H4 (cell line): ENCODE results near the gene SPTBN2. TPM values are rescaled to one million over a fixed set of nuclear protein-coding genes. Genes with fewer than 3 reads are reported as not detected.
A peak's percentile ranks its signal among the peaks of the same experiment; 100 is the strongest.
"Not testable (repeated sequence)": the region's sequence is repeated elsewhere in the genome, so short reads cannot be mapped to it uniquely, and the experiment has no call there.

Experiments
- DNase-seq: peaks from one replicate; pipeline ENCODE4 v3.0.0-alpha.2; 2015; ENCODE audit warnings: low spot score
- total RNA-seq: library from RNA; depleted of rRNA; stranded (reverse); fragments of >200 nt; shearing (Covaris generic); gene quantifications from 2 replicates; pipeline ENCODE4 v1.2.3, GENCODE V29; 2014; rRNA removed

Gene SPTBN2
- total RNA-seq, 1 experiment from 2014 or later, result 12.7 TPM

GRCh38 chr11:66639814-66640340 is 89.1 kb downstream of the SPTBN2 start:
- DNase-seq, result not testable (repeated sequence)

GRCh38 chr11:66639066-66639813 is 89.8 kb downstream of the SPTBN2 start:
- DNase-seq, result peak; percentile 16

DNA sequence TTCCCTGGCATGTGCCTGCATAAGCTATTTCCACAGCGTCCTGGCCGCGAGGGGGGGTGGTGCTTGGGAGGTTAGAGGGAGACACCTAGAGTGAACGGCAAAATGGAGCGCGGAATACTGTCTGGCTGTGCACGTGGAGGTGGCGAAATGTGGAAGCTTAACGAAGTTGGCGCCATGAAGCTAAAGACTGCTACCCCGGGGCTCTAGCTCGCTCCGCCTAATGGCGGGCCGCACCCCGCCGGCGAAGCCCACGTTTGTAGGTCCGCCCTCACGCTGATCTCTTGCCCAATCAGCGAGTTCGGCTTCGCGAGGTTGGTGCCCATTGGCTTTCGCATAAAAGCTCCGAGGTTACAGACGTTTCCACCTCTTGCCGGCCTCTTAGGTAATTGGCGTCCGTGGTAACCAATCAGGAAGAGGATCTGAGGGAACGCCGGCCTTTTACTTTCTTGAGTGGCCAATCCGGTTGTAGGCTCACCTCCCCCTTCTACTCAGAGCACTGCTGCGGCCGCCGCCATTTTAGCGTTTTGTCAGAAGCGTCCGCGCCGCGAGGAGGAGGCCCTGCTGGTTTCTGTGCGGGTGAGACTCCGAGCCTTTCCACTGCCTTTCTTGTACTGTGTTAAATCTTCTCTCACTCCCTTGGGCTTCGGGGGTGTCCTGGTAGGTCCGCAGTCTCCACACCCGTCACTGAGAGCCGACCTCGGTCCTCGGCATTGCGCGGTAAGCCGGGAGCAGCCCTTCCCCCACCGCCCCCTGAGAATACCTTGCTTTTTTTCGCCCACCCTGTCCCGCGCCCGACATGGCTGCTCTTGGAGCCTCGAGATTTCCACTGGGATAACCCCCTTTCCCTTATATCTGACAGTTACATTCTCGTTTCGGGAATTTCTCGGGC is 90.6 kb downstream of the SPTBN2 start, which contains the start of gene RBM4:
Gene RBM4, plus strand, starts transcription at position 527 of the 889 bp plus-strand sequence. CDS start 1,009 bp downstream, outside the sequence.
- DNase-seq, result peak; percentile 99

DNA sequence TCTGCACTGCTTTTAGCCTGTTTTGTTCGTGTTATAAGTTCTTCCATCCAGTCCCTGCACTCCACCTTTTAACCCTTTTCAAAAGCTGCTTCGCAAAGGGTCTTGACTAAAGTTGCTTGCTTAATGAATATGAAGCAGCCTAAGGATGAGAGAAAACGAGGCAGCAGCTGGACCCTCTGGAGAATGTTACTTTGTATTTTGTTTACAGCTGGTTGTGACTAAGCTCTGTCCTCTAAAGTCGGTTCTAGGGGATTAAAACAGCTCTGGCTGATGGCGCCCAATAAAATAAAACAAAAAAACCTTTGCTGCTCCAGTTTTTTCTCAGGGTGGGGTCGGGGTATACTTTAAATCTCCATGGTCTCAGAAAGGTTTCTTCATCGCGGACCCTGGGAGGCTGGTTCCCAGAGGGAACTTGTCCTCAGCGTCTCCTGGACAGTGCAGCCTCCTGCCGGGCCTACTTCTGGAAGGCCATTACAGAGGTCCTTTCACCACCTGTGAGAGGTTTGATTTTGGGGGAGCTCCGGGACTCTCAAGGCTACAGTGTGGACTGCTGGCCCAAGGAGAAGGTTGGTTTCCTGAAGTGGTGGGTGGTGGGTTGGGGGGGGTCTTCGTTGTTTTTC is 91.3 kb downstream of the SPTBN2 start:
- no peak for DNase-seq

- DNase-seq, result no peak
These were observed 92.6 kb downstream of the SPTBN2 start for GRCh38 chr11:66636411-66636810.

Other genes with a start within 250 kb of the SPTBN2 start
- 61.4 and 66.7 TPM in 2 replicates for gene DPP3, start 248.8 kb downstream of the SPTBN2 start, total RNA-seq
- 12.3 and 14.9 TPM in 2 replicates for gene BBS1, start 218.6 kb downstream of the SPTBN2 start, total RNA-seq
- gene ZDHHC24, start 183.2 kb downstream of the SPTBN2 start, total RNA-seq, result 7.0 and 19.3 TPM in 2 replicates
- gene ACTN3, start 182.3 kb downstream of the SPTBN2 start, total RNA-seq, result not detected in 2 replicates
- gene CTSF, start 160.6 kb downstream of the SPTBN2 start, total RNA-seq, result 9.1 and 11.3 TPM in 2 replicates
- gene CCDC87, start 136.2 kb downstream of the SPTBN2 start, total RNA-seq, result 0.04 and 0.56 TPM in 2 replicates
- 21.6 and 25.3 TPM in 2 replicates for gene CCS, start 136.0 kb downstream of the SPTBN2 start, total RNA-seq
- gene RBM14, start 112.6 kb downstream of the SPTBN2 start, total RNA-seq, result 27.5 and 34.3 TPM in 2 replicates
- 159 and 164 TPM in 2 replicates for gene RBM4, start 90.5 kb downstream of the SPTBN2 start, total RNA-seq
- gene RBM4B, start 51.3 kb downstream of the SPTBN2 start, total RNA-seq, result 31.2 and 46.5 TPM in 2 replicates
- gene RCE1, start 114.2 kb upstream of the SPTBN2 start, total RNA-seq, result 23.5 and 27.5 TPM in 2 replicates
- 4.7 and 12.4 TPM in 2 replicates for gene LRFN4, start 127.8 kb upstream of the SPTBN2 start, total RNA-seq
- gene PC, start 229.2 kb upstream of the SPTBN2 start, total RNA-seq, result 17.1 and 21.6 TPM in 2 replicates
- not detected in 2 replicates for gene C11orf86, start 246.1 kb upstream of the SPTBN2 start, total RNA-seq